ENCODE data around the gene TIMMDC1. TPM values are rescaled to one million over a fixed set of nuclear protein-coding genes. Genes with fewer than 3 reads are reported as not detected.

Gene TIMMDC1
- total and polyA plus RNA-seq, 2 donors from 2014 or later: 114 to 169 TPM

DNA sequence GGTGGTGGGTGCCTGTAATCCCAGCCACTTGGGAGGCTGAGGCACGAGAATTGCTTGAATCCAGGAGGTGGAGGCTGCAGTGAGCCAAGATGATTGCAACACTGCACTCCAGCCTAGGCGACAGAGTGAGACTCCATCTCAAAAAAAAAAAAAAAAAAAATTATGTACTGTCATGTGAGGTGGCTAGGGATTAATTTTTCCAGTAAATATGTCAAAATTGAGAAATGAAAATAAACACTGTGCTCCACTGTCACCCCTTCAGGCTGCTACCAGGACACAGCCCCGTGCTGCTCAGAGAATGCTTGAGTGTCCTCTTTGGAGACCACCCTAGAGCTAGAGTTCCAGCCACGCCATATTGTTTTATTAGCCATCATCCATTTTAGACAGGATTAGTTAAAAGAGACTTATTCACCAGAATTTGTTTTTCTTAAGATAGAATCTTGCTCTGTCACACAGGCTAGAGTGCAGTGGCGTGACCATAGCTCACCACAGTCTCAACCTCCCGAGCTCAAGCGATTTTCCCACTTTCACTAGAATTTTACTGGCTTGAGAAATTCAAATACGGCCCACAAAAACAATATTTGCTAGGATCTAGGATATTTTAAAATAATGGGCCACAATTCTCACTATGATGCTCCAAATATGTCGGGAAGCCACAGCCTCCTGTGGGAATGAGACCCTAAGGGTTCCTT is 60.4 kb downstream of the TIMMDC1 start:
- Histone ChIP-seq H3K36me3 (ENCODE audit: control insufficient read depth in 2 of 3, insufficient read depth in 3 of 3, low read length in 3 of 3) (no peaks in the 10 kb centered on the region), H3K4me1 (ENCODE audit: control insufficient read depth in 2 of 3, insufficient read depth in 2 of 3, low read depth in 1 of 3, low read length in 3 of 3) (peaks cover 0 to 2% (median 0%) of the 10 kb centered on the region in 3 donors), H3K27me3 (ENCODE audit: control insufficient read depth, insufficient read depth, low read length) (no peaks in the 10 kb centered on the region), H3K4me3 (ENCODE audit: low read length in 3 of 3) (no peak overlapping the region), H3K9me3 (ENCODE audit: control insufficient read depth in 2 of 3, insufficient read depth in 1 of 3, low read length in 3 of 3) (no peaks in the 10 kb centered on the region), H3K9ac (ENCODE audit: low read length in 3 of 3) (no peak overlapping the region), H3K27ac (ENCODE audit: low read depth in 2 of 2, low read length in 2 of 2) (no peak overlapping the region)
- FAIRE-seq: no peak
- intact Hi-C loops (cut with DNase I): no loop called here
- TF ChIP-seq, protein P1, sequence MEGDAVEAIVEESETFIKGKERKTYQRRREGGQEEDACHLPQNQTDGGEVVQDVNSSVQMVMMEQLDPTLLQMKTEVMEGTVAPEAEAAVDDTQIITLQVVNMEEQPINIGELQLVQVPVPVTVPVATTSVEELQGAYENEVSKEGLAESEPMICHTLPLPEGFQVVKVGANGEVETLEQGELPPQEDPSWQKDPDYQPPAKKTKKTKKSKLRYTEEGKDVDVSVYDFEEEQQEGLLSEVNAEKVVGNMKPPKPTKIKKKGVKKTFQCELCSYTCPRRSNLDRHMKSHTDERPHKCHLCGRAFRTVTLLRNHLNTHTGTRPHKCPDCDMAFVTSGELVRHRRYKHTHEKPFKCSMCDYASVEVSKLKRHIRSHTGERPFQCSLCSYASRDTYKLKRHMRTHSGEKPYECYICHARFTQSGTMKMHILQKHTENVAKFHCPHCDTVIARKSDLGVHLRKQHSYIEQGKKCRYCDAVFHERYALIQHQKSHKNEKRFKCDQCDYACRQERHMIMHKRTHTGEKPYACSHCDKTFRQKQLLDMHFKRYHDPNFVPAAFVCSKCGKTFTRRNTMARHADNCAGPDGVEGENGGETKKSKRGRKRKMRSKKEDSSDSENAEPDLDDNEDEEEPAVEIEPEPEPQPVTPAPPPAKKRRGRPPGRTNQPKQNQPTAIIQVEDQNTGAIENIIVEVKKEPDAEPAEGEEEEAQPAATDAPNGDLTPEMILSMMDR (IDR thresholded peaks at IDR 0.05; ENCODE audit: borderline replicate concordance, extremely low read depth, insufficient read depth): no peak
- DNase-seq: no peak

GRCh38 chr3:119559441-119559963 is 61.2 kb downstream of the TIMMDC1 start, which contains the start of gene CD80:
TSS of gene CD80 (minus strand) at chr3:119559614. CDS start at chr3:119557728, 1,886 bp downstream.
- FAIRE-seq: no peak
- intact Hi-C loops (cut with DNase I): no loop called here
- TF ChIP-seq, protein P1 (IDR thresholded peaks at IDR 0.05; ENCODE audit: borderline replicate concordance, extremely low read depth, insufficient read depth): peak; percentile 28
- H3K9me3 ChIP-seq (ENCODE audit: control insufficient read depth in 2 of 3, insufficient read depth in 1 of 3, low read length in 3 of 3): no peaks in the 10 kb centered on the region
- no peak within 1 kb of the TSS for H3K9ac ChIP-seq (ENCODE audit: low read length in 3 of 3)
- H3K27me3 ChIP-seq (ENCODE audit: control insufficient read depth, insufficient read depth, low read length): no peaks in the 10 kb centered on the region
- no peak within 1 kb of the TSS for H3K4me3 ChIP-seq (ENCODE audit: low read length in 3 of 3)
- DNase-seq: peak in 2 of 5 donors; percentile 12 to 23
- peaks cover 0 to 2% (median 0%) of the 10 kb centered on the region in 3 donors for H3K4me1 ChIP-seq (ENCODE audit: control insufficient read depth in 2 of 3, insufficient read depth in 2 of 3, low read depth in 1 of 3, low read length in 3 of 3)
- no peak within 1 kb of the TSS for H3K27ac ChIP-seq (ENCODE audit: low read depth in 2 of 2, low read length in 2 of 2)
- H3K36me3 ChIP-seq (ENCODE audit: control insufficient read depth in 2 of 3, insufficient read depth in 3 of 3, low read length in 3 of 3): no peaks in the 10 kb centered on the region

- Histone ChIP-seq H3K9ac (ENCODE audit: low read length in 3 of 3) (no peak overlapping the region), H3K27me3 (ENCODE audit: control insufficient read depth, insufficient read depth, low read length) (no peaks in the 10 kb centered on the region), H3K4me1 (ENCODE audit: control insufficient read depth in 2 of 3, insufficient read depth in 2 of 3, low read depth in 1 of 3, low read length in 3 of 3) (peaks cover 0 to 2% (median 0%) of the 10 kb centered on the region in 3 donors), H3K27ac (ENCODE audit: low read depth in 2 of 2, low read length in 2 of 2) (no peak overlapping the region), H3K36me3 (ENCODE audit: control insufficient read depth in 2 of 3, insufficient read depth in 3 of 3, low read length in 3 of 3) (no peaks in the 10 kb centered on the region), H3K4me3 (ENCODE audit: low read length in 3 of 3) (no peak overlapping the region), H3K9me3 (ENCODE audit: control insufficient read depth in 2 of 3, insufficient read depth in 1 of 3, low read length in 3 of 3) (no peaks in the 10 kb centered on the region)
- intact Hi-C loops (cut with DNase I): no loop called here
- no peak for FAIRE-seq
- no peak for DNase-seq
- TF ChIP-seq, protein P1 (IDR thresholded peaks at IDR 0.05; ENCODE audit: borderline replicate concordance, extremely low read depth, insufficient read depth): no peak
Measured at GRCh38 chr3:119560160-119560559, 61.8 kb downstream of the TIMMDC1 start.
